ENCODE results near the gene KCNH1. TPM values are rescaled to one million over a fixed set of nuclear protein-coding genes. Genes with fewer than 3 reads are reported as not detected.
"Not testable (repeated sequence)": the region's sequence is repeated elsewhere in the genome, so short reads cannot be mapped to it uniquely, and the experiment has no call there.

KCNH1 gene
- polyA plus RNA-seq, 10 donors: 0.25 to 0.82 (median 0.37) TPM

- DNase-seq: no peak
These were observed 446.2 kb downstream of the KCNH1 start for GRCh38 chr1:210687582-210688279.

- no peak for DNase-seq
These were observed 447.1 kb downstream of the KCNH1 start for GRCh38 chr1:210686841-210687240.

DNA sequence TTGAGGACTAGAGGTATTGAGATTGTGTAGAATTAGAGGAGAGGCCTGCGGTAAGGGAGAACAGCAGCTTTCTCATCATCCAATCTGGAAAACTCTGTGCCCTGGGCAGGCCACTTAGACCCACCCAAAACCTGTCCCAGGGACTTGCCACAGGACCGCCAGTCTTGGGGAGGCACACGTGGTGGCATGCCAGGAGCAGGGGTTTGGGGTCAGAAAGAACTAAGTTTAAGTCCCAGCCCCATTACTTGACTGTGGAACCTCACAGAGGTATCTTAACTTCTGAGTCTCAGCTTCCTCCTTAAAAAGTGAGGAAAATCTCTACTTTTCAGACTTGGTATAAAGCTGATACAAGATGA lies 448.7 kb downstream of the KCNH1 start:
- DNase-seq: no peak

- no peak for DNase-seq
These were observed 449.3 kb downstream of the KCNH1 start for GRCh38 chr1:210684466-210685294.

DNA sequence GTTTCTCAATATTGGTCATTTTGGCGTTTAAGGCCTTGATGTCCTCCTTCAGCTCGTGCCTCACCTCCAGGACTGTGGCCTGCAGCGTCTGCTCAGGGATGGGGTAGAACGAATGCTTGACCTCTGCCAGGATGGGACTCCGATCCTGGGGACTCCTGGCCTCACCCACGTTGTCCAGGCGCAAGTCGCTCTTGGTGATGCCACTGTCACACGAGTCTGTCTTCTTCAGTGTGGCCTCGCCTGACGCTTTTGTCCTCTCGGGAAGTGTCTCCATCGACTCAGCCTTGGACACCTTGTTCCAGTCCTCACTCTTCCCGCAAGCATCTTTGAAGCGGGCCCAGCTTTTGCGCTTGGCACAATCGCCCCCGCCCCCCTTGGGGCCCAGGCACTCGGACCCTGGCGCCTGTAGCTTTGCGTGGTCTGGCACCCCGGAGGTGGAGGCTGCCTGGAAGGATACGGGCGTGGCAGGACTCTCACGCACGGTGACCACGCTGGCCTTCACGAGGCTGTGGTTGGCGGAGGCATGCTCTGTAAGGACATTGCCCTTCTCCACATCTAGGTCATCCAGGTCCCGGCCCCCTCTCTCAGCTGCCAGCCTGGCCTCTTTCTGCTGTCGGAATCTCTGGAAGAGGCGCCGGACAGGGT lies 450.4 kb downstream of the KCNH1 start:
- no peak for DNase-seq

GRCh38 chr1:210681158-210681557 lies 452.8 kb downstream of the KCNH1 start:
- no peak for DNase-seq

- no peak for DNase-seq
These were observed 455.6 kb downstream of the KCNH1 start for GRCh38 chr1:210678306-210678705.

- DNase-seq: no peak
These were observed 456.4 kb downstream of the KCNH1 start for GRCh38 chr1:210677533-210677932.

GRCh38 chr1:210676539-210676938 lies 457.4 kb downstream of the KCNH1 start:
- DNase-seq: no peak

- DNase-seq: no peak
These were observed 459.8 kb downstream of the KCNH1 start for GRCh38 chr1:210674151-210674550.

DNA sequence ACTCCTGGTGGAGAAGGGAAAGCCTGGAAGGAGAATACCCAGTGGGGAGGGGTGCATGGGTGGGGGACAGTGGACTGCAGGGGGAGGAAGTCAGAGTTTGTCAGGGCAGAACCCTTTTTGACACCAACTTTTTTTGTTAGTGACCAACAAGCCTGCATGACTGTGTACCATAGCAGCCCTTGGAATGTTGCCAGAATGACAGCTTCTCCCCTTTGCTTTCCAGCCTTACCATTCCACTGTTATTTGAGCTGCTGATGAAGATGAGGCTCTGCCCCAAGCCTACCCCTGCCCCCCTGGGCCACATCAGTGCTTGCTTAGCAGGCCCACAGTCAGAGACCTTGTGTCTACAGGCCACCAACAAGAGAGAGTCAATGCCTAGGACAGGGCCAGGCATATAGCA lies 464.0 kb downstream of the KCNH1 start:
- no peak for DNase-seq

DNA sequence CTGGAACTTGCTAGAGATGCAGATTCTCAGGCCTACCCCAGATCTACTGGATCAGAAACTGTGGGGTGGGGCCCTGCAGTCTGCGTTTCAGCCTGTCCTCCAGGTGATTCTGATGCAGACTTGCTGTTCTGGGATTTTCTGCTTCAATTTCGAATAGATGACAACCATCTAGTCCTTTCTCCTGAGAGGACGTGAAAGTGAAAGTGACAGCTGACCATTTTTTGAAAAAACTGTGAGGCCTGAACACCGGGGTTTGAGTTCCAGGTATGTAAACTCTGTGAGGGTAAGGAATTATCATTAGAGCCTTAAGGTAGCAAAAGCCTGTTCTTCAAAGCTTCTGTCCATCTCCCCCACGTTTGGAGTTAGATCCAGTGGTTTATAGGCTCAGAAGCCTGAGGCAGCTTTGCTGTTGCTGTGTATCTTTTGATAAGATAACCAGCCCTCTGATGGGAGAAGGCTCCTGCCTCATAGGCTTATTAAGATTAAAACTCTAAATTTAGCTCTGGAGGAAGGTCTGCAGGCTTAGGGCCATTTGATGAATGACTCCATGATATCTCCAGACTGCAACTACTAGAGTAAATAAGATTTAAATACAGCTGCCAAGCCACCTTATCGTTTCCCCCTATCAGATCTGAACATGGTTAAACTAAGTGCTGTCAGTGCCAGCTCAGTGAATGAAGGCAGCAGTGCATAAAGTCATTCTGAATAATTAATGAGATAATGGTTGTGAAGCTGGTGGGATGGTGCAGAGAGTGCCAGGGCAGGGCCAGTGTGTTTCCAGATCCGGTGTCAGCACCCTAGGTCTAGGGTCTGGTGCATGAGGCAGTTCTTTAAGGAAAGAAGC lies 470.0 kb downstream of the KCNH1 start:
- no peak for DNase-seq

GRCh38 chr1:210662291-210663050 lies 471.5 kb downstream of the KCNH1 start:
- peak; percentile 7 to 63 (median 18) for DNase-seq

DNA sequence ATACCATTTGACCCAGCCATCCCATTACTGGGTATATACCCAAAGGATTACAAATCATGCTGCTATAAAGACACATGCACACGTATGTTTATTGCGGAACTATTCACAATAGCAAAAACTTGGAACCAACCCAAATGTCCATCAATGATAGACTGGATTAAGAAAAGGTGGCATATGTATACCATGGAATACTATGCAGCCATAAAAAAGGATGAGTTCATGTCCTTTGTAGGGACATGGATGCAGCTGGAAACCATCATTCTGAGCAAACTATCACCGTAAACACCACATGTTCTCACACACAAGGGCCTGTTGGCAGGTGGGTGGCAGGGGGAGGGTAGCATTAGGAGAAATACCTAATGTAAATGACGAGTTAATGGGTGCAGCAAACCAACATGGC lies 472.4 kb downstream of the KCNH1 start:
- not testable (repeated sequence) for DNase-seq

- DNase-seq: no peak
These were observed 476.1 kb downstream of the KCNH1 start for GRCh38 chr1:210657806-210658205.

- peak in 1 of 3 donors; percentile 3 for DNase-seq
These were observed 478.4 kb downstream of the KCNH1 start for GRCh38 chr1:210655511-210655910.

- no peak for DNase-seq
These were observed 479.6 kb downstream of the KCNH1 start for GRCh38 chr1:210654176-210654981.

GRCh38 chr1:210653771-210654170 lies 480.2 kb downstream of the KCNH1 start:
- DNase-seq: no peak

GRCh38 chr1:210652329-210652954 lies 481.5 kb downstream of the KCNH1 start:
- DNase-seq: no peak

- DNase-seq: no peak
These were observed 483.5 kb downstream of the KCNH1 start for GRCh38 chr1:210650403-210650802.

Measured in muscle of back (tissue), 11 donors.